HG03066 (cell line): ENCODE data around the gene ZMYND10.

Experiments
- ATAC-seq: cut with Tn5 transposase; IDR thresholded peaks from one replicate; pipeline ENCODE4 v1.9.1; 2021; ENCODE audit warnings: low read depth; ENCODE audit not compliant: unreplicated experiment

ZMYND10 gene

GRCh38 chr3:50350213-50350526 lies 4.6 kb upstream of the ZMYND10 start:
- ATAC-seq, result no peak

GRCh38 chr3:50347187-50347813 lies 1.8 kb upstream of the ZMYND10 start:
- ATAC-seq, result no peak

GRCh38 chr3:50345008-50345407 lies 524 bp downstream of the ZMYND10 start:
- no peak for ATAC-seq

- no peak for ATAC-seq
Measured at GRCh38 chr3:50342813-50343633, 2.5 kb downstream of the ZMYND10 start.

- ATAC-seq, result no peak
Measured at GRCh38 chr3:50341996-50342650, 3.4 kb downstream of the ZMYND10 start.

- ATAC-seq, result no peak
Measured at GRCh38 chr3:50341537-50341936, 4.0 kb downstream of the ZMYND10 start.

GRCh38 chr3:50340448-50341329 lies 4.8 kb downstream of the ZMYND10 start, which contains the start of gene RASSF1:
TSS of gene RASSF1 (minus strand) at chr3:50340836. CDS start at chr3:50340805, 31 bp downstream.
- peak; percentile 17 for ATAC-seq

- no peak for ATAC-seq
Measured at GRCh38 chr3:50340147-50340447, 5.4 kb downstream of the ZMYND10 start.

- no peak for ATAC-seq
Measured at GRCh38 chr3:50339485-50340146, 5.9 kb downstream of the ZMYND10 start.

GRCh38 chr3:50338965-50339364 lies 6.6 kb downstream of the ZMYND10 start:
- no peak for ATAC-seq

- ATAC-seq, result peak; percentile 69
Measured at GRCh38 chr3:50337175-50337861, 8.2 kb downstream of the ZMYND10 start.

- peak; percentile 23 for ATAC-seq
Measured at GRCh38 chr3:50336452-50337174, 8.9 kb downstream of the ZMYND10 start.

GRCh38 chr3:50334339-50335075 lies 11.0 kb downstream of the ZMYND10 start:
- no peak for ATAC-seq

- no peak for ATAC-seq
Measured at GRCh38 chr3:50333744-50334328, 11.7 kb downstream of the ZMYND10 start.

GRCh38 chr3:50331364-50331907 lies 14.1 kb downstream of the ZMYND10 start:
- no peak for ATAC-seq

GRCh38 chr3:50330330-50330729 lies 15.2 kb downstream of the ZMYND10 start:
- no peak for ATAC-seq

- peak; percentile 95 for ATAC-seq
Measured at GRCh38 chr3:50327943-50328691, 17.4 kb downstream of the ZMYND10 start, which contains the start of gene TUSC2. TSS of gene TUSC2 (minus strand) at chr3:50328223. CDS start at chr3:50328099, 124 bp downstream.
